AG04450 (cell line): ENCODE results near the gene MTFP1. TPM values are rescaled to one million over a fixed set of nuclear protein-coding genes. Genes with fewer than 3 reads are reported as not detected.
A peak's percentile ranks its signal among the peaks of the same experiment; 100 is the strongest.

ENCODE experiments used
- CTCF ChIA-PET: fragments of 300-600, 350-600 bp; formaldehyde crosslinking; extraction: SDS; loops from one replicate; lab custom pipeline; 2022; ENCODE audit warnings: antibody characterized with exemption, inconsistent platforms; lab: Charles Lee
- POLR2A ChIA-PET: fragments of 350-600 bp; formaldehyde crosslinking; extraction: SDS; loops from one replicate; lab custom pipeline; 2021; ENCODE audit warnings: antibody characterized with exemption, inconsistent platforms; lab: Yijun Ruan, JAX
- DNase-seq: peaks from one replicate; pipeline ENCODE4 v3.0.0-alpha.2; 2011; ENCODE audit warnings: low read depth, low spot score
- H3K27ac ChIP-seq: one replicate; pipeline ENCODE4 v1.5.1; 2012; ENCODE audit warnings: low read depth, low read length, control low read depth
- H3K27me3 ChIP-seq: one replicate; pipeline ENCODE4 v1.6.0; 2012; ENCODE audit warnings: low read length; ENCODE audit not compliant: control insufficient read depth, insufficient read depth
- H3K4me3 ChIP-seq: 2 replicates; pipeline ENCODE4 v1.5.1; 2011; ENCODE audit warnings: mild to moderate bottlenecking, low read depth, low read length, control low read depth
- H3K9me3 ChIP-seq: 2 replicates; pipeline ENCODE4 v1.5.1; 2012; ENCODE audit warnings: low read length; ENCODE audit not compliant: control insufficient read depth, insufficient read depth
- polyA minus RNA-seq: library from RNA; depleted of rRNA, polyadenylated mRNA; stranded (reverse); fragments of >200 nt; gene quantifications from 2 replicates; pipeline ENCODE4 v1.2.3, GENCODE V29; 2011; rRNA and poly(A)+ RNA removed
- polyA plus RNA-seq: library from polyadenylated mRNA; depleted of rRNA; stranded (reverse); fragments of >200 nt; gene quantifications from 2 replicates; pipeline ENCODE4 v1.2.3, GENCODE V29; 2011; rRNA removed
- TF ChIP-seq, protein P1 (sequence below): IDR thresholded peaks from 2 replicates; pipeline ENCODE4 v1.5.1; 2011; ENCODE audit warnings: low read depth, low read length, control low read depth, inconsistent platforms

Gene MTFP1, protein sequence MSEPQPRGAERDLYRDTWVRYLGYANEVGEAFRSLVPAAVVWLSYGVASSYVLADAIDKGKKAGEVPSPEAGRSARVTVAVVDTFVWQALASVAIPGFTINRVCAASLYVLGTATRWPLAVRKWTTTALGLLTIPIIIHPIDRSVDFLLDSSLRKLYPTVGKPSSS
- polyA plus RNA-seq (4.1 and 4.2 TPM in 2 replicates), polyA minus RNA-seq (1.4 and 3.0 TPM in 2 replicates)

DNA sequence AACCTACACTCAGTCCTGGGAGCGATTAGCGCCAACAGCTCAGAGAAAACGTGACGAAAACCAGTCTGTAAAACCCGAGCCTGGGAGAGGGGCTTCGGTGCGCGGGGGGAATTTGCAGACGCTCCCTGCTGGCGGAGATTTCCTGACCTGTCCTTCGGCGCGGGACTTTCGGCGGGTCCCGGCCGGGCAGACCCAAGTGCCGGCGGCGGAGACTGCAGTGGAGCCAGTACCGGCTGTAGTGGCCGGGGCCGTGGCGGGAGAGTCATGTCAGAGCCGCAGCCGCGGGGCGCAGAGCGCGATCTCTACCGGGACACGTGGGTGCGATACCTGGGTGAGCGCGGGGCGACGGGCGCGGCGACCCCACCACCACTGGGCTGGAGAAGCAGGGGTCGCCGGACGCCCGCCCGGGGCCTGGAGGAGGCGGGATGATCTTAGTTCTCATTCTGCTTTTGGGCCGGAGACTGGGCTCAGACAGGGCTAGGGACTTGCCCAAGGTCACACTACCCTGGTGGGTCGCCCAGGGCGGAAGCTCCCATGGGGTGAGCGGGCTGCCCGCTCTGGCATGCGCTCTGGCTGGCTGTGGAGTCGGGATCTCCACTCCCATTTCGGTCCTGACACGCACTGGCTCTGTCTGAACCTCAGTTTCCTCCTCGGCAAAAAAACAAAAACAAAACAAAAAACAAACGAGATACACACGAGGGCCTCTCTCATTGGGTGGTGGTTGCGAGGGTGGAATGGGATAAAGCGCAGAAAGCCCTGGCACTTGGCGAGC lies at the start of gene MTFP1:
MTFP1 (plus strand) TSS at position 153 of the 772 bp plus-strand sequence; CDS start at position 265, 112 bp downstream.
- no peaks in the 10 kb centered on the region for H3K27me3 ChIP-seq
- peak within 1 kb of the TSS; percentile 99 for H3K27ac ChIP-seq
- ChIA-PET CTCF (interaction anchor here (0.9 to 1.8 kb wide), 5 partner anchors 10 to 209 kb away, joined by 3 to 6 read pairs (median 3); no protein-coding TSS in a partner anchor), POLR2A (interaction anchor here (0.6 to 0.8 kb wide), 3 partner anchors 11 to 677 kb away, joined by 3 to 6 read pairs (median 5); no protein-coding TSS in a partner anchor)
- peaks cover 4% of the 10 kb centered on the region; the same call in 1 of the 2 replicates for H3K9me3 ChIP-seq
- DNase-seq: no peak
- TF ChIP-seq, protein P1, sequence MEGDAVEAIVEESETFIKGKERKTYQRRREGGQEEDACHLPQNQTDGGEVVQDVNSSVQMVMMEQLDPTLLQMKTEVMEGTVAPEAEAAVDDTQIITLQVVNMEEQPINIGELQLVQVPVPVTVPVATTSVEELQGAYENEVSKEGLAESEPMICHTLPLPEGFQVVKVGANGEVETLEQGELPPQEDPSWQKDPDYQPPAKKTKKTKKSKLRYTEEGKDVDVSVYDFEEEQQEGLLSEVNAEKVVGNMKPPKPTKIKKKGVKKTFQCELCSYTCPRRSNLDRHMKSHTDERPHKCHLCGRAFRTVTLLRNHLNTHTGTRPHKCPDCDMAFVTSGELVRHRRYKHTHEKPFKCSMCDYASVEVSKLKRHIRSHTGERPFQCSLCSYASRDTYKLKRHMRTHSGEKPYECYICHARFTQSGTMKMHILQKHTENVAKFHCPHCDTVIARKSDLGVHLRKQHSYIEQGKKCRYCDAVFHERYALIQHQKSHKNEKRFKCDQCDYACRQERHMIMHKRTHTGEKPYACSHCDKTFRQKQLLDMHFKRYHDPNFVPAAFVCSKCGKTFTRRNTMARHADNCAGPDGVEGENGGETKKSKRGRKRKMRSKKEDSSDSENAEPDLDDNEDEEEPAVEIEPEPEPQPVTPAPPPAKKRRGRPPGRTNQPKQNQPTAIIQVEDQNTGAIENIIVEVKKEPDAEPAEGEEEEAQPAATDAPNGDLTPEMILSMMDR: peak; percentile 19; the same call in 1 of the 2 replicates
- peak within 1 kb of the TSS; percentile 69 for H3K4me3 ChIP-seq

DNA sequence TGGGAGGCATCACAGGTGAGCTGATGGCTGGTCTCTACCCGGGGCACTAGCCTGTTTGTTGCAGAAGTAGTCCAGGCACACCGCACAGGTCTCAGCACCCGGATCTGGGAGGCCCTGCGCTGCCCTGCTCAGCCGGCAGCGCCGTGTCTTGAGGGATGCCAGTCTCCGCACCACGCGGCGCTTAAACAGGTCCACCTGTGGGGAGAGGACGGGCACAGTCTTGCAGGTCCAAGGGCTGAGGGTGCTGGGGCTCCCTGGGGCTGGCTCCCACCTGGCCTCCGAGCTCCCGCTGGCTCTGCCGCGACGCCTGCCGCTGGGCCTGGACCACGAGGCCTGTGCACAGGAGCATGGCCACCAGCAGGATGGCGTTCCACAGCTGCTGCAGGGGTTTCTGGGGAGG lies 45.6 kb upstream of the MTFP1 start:
- no peak overlapping the region for H3K27ac ChIP-seq
- no peak overlapping the region for H3K4me3 ChIP-seq
- no peaks in the 10 kb centered on the region for H3K27me3 ChIP-seq
- no peak for DNase-seq
- POLR2A ChIA-PET: no interaction called here
- H3K9me3 ChIP-seq: no peaks in the 10 kb centered on the region
- CTCF ChIA-PET: interaction anchor here (2.0 kb wide), 1 partner anchor 92 kb away, joined by 6 read pairs; the partner anchor contains the start of gene CASTOR1
- TF ChIP-seq, protein P1: no peak

DNA sequence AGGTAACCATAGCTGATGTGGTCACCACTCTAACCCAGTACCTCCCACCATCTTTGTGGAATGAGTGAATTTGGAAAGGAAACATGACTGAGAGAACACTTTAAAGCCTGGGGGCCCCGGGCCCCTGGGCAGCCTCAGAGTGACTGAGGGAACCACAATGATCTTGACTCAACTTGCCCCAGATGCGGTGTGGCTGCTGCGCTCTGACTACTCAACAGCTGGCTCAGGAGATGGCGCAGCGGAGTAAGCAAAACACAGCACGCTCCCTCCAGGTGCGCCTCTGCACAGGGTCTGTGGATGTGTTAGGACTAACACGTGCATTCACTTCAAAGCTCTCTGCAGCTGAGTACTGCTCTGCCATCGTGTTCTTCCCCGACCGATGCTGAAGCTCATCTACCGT lies 44.3 kb upstream of the MTFP1 start:
- TF ChIP-seq, protein P1: no peak
- no peak overlapping the region for H3K27ac ChIP-seq
- H3K4me3 ChIP-seq: no peak overlapping the region
- CTCF ChIA-PET: interaction anchor here (1.4 to 2.0 kb wide), 2 partner anchors 93 to 118 kb away, joined by 3 to 6 read pairs; partner anchors contain the start of gene CASTOR1
- POLR2A ChIA-PET: no interaction called here
- no peak for DNase-seq
- no peaks in the 10 kb centered on the region for H3K9me3 ChIP-seq
- no peaks in the 10 kb centered on the region for H3K27me3 ChIP-seq

DNA sequence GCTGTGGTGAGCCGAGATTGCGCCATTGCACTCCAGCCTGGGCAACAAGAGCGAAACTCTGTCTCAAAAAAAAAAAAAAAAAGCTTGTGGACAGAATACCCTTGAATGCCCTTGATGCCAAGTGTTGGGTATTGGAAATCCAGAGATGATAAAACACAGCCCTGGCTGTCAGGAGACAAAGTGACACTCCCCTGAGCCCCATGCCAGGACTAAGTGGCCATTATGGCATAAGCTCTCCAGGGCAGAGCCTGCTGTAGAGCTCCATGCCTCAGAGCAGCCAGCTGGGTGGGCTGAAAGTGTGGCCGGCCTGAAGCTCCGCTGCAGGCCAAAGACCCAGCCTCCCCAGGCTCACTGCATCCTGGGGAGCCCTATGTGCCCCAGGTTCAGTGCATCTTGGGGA lies 43.2 kb upstream of the MTFP1 start:
- H3K4me3 ChIP-seq: no peak overlapping the region
- no peak for DNase-seq
- no peak overlapping the region for H3K27ac ChIP-seq
- POLR2A ChIA-PET: interaction anchor here (1.0 kb wide), 1 partner anchor 26 kb away, joined by 6 read pairs; no protein-coding TSS in a partner anchor
- TF ChIP-seq, protein P1: no peak
- no peaks in the 10 kb centered on the region for H3K27me3 ChIP-seq
- no peaks in the 10 kb centered on the region for H3K9me3 ChIP-seq
- CTCF ChIA-PET: interaction anchor here (0.5 to 1.5 kb wide), 2 partner anchors 94 to 127 kb away, joined by 4 read pairs; no protein-coding TSS in a partner anchor
